Superior temporal gyrus (tissue), 1 donor: Measurements from ENCODE around the gene NFIC.

Source experiments
- DNase-seq: peaks from one replicate; pipeline ENCODE4 v3.0.0-alpha.2; 2016; ENCODE audit errors: extremely low spot score

NFIC gene

DNA sequence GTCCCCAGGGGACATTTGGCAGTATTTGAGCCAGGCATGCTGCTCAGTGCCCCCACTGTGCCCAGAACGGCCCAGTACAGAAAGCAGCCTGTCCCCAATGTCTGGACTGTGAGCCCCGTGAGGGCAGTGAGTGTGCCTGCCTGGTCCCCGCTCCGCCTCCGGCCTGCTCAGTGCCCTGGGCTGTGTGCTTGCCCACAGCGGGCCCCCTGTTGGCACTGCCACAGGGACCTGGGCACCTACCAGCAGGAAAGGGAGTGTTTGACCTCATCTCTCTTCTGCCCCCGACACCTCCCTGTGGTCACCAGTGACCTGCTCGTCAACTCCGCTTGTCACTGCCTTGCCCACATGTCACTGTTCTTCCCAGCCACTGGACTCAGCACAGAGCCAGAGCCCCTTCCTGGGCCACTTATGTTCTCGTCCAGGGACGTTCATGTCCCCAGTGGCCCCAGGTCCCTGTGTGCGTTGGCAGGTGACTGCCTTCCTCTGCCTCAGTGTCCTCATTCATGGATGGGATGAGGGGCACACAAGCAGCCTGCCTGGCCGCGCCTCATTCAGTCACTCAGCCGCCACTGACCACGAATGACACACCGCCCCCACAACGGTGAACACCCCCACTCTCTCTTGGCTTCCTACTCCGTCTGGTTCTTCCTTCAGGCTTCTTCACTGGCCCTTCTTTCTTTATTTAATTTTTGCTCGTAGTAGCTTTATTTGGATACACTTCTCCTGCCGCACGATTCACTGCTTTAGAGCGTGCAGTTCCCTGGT, 142.6 kb downstream of the NFIC start:
- DNase-seq = no peak

DNA sequence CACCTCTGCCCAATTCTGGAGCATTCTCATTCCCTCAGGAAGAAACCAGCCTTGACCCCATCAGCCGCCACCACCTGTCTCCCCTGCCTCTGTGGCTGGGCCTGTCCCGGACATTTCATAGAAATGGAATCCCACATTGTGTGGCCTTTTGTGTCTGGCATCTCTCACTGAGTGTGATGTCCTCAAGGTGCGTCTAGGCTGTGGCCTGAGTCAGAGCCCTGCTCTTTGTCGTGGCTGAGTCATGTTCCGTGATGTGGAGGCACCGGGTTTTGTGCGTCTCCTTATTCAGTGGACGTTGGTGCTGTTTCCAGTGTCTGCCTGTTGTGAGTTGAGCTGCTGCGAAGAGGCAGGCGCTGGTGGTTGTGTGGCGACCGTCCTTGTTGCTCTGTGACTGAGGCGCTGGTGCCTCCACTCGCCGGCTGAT, 143.2 kb downstream of the NFIC start:
- no peak for DNase-seq

DNA sequence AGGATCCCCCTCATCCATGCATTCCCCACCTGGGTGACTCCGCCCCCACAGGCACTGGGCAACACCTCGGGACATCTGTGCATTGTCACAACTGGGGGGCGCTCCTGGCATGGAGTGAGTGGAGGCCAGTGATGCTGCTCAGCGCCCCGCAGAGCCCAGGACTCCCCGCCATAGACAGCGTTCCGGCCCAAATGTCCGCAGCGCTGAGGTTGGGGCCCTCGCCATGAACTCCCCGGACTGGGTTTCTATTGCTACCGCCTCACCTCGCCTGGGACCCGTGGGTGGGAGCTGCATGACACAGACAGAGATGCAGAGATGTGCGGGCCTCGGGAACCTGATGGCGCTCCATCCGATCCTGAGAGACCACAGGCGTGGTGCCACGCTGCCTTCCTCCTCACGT, 144.3 kb downstream of the NFIC start:
- DNase-seq = no peak

DNA sequence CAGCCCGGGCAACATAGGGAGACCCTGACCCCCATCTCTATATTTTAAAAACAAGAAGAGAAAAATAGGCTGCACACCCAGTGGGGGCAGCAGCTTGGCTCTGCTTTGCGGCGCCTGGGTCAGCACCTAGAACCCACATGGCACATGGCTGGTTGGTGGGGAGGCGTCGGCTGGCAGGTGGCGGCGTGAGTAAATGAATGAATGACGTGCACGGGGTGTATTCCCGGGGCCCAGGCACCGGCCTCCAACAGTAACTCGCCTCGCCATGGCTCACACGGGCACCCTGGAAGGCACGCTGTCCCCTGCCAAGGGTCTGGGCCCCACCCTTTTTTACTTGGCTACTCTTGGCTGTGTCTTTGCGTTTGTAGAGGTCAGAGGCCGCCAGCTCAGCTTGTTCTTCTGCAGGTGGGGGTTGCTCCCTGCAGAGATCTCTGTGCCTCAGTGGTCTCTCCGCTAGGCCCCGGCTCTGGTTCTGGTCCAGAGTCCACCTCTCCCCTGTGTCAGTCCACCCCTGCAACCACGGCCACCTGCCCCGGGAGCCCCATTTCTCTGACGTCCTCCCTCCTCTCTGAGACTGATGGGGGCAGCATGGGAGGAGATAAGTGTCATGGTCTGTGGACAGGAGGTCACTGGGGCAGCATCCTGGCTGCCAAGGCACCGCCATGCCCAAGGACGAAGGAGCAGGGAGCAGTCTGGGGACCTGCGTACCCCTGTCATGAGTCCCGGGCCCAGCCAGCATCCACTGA, 145.3 kb downstream of the NFIC start:
- no peak for DNase-seq

DNA sequence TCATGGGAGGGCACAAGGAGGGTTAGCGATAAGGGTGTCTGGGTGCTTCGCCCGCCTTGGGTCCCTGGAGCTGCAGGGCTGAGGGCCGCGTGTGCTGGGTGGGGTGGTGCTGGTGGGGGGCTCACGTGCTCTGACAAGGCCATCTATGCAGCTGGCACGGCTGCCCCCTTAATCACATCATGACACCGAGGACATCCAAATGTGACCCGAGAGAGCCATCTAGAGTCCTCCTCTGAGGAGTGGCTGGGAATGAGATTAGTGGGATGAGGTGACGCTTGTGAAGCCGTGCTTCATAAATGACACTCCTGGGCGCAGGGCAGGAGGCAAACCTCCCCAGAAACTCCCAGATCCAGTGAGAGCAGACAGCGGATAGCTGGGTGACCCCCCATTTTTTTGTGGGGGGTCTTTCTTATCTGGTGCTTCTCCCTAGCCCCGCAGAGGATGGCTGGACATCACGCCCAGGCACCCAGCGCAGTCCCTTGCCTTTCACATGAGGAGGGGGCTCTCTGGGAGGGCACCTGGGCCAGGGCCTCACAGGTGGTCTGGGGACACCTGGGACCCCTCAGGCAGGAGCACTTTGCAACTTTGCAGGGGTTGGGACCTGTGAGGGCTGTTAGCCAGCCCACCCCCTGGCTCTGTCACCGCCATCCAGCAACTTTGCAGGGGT, 146.3 kb downstream of the NFIC start:
- peak; percentile 59 for DNase-seq

DNA sequence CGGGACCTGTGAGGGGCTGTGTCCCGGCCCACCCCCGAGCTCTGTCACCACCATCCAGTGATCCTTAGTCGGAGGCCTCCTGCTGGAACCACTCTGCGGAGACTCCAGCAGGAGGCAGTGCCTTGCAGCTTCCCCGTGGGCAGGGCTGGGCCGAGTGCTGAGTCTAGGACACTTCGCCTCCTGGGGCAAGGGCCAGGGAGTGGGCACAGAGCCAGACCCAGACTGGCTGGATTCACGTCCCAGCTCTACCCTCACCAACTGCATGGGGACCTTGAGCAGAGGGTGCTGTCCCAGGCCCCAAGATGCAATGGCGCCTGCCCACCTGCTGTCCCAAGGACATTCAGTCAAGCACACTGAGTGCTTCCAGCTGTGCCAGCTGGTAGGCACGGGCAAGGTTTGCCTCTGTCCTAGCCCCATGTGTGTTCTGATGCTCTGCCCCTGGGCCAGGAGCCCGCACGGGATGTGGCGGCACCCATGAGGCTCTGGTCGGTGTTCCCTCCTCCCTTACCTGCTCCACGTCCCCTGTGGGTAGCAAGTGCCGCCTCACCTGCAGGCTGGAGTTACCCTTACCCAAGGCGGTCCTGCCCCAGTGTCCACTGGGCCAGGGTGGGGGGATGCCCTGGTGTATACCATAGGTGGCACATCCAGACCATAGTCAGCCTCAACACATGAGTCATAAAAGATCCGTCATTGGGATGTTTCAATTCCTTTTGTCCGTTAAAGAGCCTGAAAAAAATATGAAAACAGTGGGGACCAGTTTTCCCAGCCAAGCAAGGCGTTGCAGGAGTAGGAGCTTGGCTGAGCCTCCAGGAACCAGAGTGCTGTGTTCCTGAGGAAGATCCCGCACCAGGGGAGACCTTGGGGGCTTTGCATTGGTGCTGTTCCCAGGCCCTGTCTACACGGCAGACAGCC, 147.1 kb downstream of the NFIC start:
- DNase-seq = no peak

DNA sequence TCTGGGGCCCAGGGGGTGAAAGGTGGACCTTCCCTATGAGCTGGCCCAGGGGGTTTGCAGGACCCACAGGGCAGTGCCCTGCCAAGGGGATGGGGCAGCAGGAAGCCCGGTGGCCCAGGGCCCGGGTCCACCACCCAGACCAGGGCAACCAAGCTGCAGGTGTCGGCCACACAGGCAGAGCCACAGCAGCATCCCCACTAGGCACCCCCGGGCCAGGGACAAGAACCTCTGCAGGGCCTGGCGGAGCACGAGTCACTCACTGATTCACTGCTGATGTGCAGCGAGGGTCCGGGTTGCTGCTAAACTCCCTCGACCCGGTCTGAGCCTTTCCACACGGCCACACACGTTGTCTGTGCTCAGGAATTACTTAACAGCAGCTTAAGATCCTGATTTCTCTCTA, 148.5 kb downstream of the NFIC start:
- DNase-seq = no peak

DNA sequence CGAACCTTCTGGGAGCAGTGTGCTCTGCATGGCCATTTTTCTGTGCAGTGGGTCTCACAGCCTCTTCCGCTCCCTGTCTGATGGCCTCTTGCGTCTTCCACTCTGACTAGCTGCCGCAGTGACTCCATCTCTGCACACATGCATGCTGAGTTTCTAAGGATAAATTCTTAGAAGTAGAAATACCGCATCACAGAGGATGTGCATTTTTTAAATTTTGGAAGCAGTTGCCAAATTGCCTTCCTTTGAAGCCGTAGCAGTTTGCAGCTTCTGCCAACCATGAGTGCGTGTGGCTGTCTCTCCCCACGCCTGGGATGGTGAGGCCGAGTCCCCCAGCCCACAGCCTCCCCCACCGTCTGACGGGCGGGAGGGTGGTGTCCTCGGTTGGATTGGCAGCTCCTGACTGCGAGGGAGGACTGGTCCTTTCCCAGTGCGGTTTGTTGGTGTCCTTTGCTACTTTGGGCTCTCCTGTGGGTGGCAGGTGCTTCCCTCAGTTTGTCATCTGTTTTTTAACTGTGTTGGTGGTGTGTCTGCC, 149.6 kb downstream of the NFIC start:
- DNase-seq = peak; percentile 39

DNA sequence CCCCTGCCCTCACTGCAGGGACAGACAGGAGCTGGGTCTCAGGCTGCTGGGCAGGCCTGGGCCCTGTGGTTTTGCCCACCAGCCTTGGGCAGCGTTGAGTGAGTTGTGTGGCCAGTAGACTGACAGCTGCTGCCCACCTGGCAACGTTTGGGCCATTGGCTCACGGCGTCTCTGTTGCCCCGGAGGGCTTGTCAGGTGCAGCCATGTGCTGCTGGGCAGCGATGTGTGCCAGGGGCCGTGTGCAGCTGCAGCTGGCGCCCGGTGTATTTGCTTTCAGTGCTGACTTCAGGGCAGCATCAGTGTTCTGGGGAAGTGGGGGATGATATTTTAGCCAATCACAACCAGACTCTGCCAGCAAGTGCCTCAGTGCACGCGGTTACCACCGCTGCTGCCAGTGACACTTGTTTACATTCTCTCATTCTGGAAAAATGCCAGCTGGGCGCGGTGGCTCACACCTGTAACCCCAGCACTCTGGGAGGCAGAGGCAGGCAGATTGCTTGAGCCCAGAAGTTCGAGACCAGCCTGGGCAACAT, 150.4 kb downstream of the NFIC start:
- no peak for DNase-seq

DNA sequence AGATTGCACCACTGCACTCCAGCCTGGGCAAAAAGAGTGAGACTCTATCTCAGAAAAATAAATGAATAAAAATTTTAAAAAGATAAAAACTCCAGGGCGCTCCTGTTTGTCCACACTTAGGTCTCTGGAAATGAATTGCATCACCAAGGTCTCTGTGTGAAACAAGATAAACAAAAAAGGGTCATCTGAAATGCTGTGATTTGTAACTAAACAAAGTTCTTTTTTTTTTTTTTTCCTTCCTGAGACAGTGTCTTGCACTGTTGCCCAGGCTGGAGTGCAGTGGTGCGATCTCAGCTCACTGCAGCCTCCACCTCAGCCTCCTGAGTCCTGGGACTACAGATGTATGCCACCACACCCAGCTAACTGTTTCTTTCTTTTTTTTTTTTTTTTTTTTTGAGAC, 151.3 kb downstream of the NFIC start:
- no peak for DNase-seq

DNA sequence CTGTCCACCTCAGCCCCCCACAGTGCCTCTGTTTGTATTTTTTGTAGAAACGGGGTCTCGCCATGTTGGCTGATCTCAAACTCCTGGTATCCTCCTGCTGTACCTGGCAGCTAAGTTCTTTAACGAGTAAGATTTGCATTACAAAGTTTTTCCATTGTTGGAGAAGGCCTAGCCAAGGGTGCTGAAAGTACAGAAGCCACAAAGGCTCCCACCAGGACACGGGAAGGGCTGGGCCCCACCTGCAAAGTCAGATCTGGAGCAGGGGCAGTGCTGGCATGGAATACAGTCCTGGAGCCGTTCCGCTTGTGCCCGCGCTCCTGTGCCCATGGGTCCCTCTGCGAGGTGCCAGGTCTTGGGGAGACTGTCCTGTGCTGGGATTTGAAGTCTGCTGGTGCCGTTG, 151.9 kb downstream of the NFIC start:
- DNase-seq = no peak

DNA sequence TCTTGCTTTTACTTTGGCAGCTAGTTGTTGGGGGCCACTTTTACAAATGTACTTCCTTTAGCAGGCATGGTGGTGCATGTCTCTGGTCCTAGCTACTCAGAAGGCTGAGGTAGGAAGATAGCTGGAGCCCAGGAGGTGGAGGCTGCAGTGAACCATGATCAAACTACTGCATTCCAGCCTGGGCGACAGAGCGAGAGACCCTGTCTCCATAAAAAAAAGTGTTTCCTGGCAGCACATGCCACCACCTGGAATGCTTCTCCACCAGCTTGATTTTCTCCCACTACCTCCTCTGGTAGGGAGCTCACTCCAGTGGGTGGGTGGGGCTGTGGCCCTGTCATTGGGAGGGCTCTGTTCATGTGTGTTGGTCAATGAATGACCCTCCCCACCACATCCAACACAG, 152.3 kb downstream of the NFIC start:
- DNase-seq = no peak
